ENCODE measurements around the gene KIF26B.

DNA sequence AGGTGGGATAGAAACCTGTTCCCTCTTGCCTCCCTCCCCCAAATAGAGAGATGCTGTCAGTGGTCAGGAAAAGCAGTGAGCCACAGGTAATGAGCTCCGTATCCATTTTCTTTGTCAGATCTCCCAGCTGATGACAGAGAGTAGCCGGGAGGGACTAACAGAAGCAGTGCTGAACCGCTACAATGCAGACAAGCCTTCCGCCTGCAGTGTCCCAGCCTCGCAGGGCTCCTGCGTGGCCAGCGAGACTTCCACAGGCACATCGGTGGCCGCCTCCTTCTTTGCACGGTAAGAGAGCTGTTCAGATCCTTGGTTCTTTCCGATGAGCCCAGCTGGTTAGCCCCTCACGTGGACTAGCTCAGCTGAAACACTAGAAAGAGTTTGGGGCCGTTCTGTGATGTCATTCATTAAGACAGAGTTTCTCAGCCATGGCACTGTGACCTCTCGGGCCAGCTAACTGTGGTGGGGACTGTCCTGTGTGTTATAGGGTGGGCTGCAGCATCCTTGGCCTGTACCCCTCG lies 264.7 kb downstream of the KIF26B start:
- TF ChIP-seq POLR2A (IDR thresholded peaks at IDR 0.05; ENCODE audit: low read depth, low read length) = no peak
- TF ChIP-seq, protein P1, sequence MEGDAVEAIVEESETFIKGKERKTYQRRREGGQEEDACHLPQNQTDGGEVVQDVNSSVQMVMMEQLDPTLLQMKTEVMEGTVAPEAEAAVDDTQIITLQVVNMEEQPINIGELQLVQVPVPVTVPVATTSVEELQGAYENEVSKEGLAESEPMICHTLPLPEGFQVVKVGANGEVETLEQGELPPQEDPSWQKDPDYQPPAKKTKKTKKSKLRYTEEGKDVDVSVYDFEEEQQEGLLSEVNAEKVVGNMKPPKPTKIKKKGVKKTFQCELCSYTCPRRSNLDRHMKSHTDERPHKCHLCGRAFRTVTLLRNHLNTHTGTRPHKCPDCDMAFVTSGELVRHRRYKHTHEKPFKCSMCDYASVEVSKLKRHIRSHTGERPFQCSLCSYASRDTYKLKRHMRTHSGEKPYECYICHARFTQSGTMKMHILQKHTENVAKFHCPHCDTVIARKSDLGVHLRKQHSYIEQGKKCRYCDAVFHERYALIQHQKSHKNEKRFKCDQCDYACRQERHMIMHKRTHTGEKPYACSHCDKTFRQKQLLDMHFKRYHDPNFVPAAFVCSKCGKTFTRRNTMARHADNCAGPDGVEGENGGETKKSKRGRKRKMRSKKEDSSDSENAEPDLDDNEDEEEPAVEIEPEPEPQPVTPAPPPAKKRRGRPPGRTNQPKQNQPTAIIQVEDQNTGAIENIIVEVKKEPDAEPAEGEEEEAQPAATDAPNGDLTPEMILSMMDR (conservative IDR thresholded peaks at IDR 0.05; ENCODE audit: low read depth, low read length) = no peak
- TF ChIP-seq CHD1 (IDR thresholded peaks at IDR 0.05; ENCODE audit: low read depth, low read length) = no peak

All from IMR-90 (cell line).